AML-193 (cell line): ENCODE data around the gene CLEC16A.
"Not testable (repeated sequence)": the region's sequence is repeated elsewhere in the genome, so short reads cannot be mapped to it uniquely, and the experiment has no call there.

Experiments used
- DNase-seq, 2 experiments: peaks; one replicate each; lab custom pipeline; 2025; lab: John Stamatoyannopoulos, UW

CLEC16A gene

GRCh38 chr16:11219178-11219577 is 274.8 kb downstream of the CLEC16A start:
- DNase-seq: peak; percentile 70 to 82

- DNase-seq: not testable (repeated sequence)
These were observed 276.1 kb downstream of the CLEC16A start for GRCh38 chr16:11220507-11220906.

GRCh38 chr16:11224096-11224893 is 279.9 kb downstream of the CLEC16A start:
- DNase-seq: peak; percentile 87 to 96

GRCh38 chr16:11224894-11225676 is 280.7 kb downstream of the CLEC16A start:
- DNase-seq: no peak

- DNase-seq: no peak
These were observed 281.5 kb downstream of the CLEC16A start for GRCh38 chr16:11225677-11226549.

- DNase-seq: no peak
These were observed 285.1 kb downstream of the CLEC16A start for GRCh38 chr16:11229432-11229831.

- no peak for DNase-seq
These were observed 285.5 kb downstream of the CLEC16A start for GRCh38 chr16:11229906-11230305.

GRCh38 chr16:11231367-11231970 is 287.1 kb downstream of the CLEC16A start:
- DNase-seq: no peak
